ENCODE results near the gene ZNF217. TPM values are rescaled to one million over a fixed set of nuclear protein-coding genes. Genes with fewer than 3 reads are reported as not detected.
A peak's percentile ranks its signal among the peaks of the same experiment; 100 is the strongest.

ZNF217 gene
- total RNA-seq, 1 experiment from 2014 or later: 45.6 TPM

- TSS peak; percentile 18 for BruUV-seq (replicated peaks)
- no peak for TF ChIP-seq EZH2phosphoT487 (IDR thresholded peaks at IDR 0.05; ENCODE audit: borderline replicate concordance, low read length)
- no peak for TF ChIP-seq CTCF (conservative IDR thresholded peaks at IDR 0.05; ENCODE audit: low read depth, low read length)
- no peak for TF ChIP-seq EZH2 (IDR thresholded peaks at IDR 0.05; ENCODE audit: low read length, unreplicated experiment)
- no peaks in the 10 kb centered on the region for H3K4me1 ChIP-seq (ENCODE audit: insufficient read depth, low read length)
- no peaks in the 10 kb centered on the region for H3F3A ChIP-seq (ENCODE audit: low read length, unreplicated experiment)
- no peaks in the 10 kb centered on the region for H3K9me3 ChIP-seq (ENCODE audit: low read length)
- ChIA-PET POLR2A (ENCODE audit: unreplicated experiment) (no interaction called here), CTCF (no interaction called here)
- H2AFZ ChIP-seq (ENCODE audit: low read length): no peak overlapping the region
- H4K20me1 ChIP-seq (ENCODE audit: low read length): no peaks in the 10 kb centered on the region; the same call in 1 of the 2 replicates
- no peaks in the 10 kb centered on the region for H3K9me2 ChIP-seq (replicated peaks; ENCODE audit: low read length)
- H3K79me2 ChIP-seq (ENCODE audit: low read length): no peaks in the 10 kb centered on the region
- peaks cover 13% of the 10 kb centered on the region for H3K36me3 ChIP-seq (ENCODE audit: low read depth, low read length)
- H3K4me3 ChIP-seq (ENCODE audit: low read length): no peak overlapping the region
- no peak for ATAC-seq
- no peak overlapping the region for H3K4me2 ChIP-seq (ENCODE audit: low read length)
- intact Hi-C loops (cut with micrococcal nuclease): no loop called here
- no peak overlapping the region for H3K9ac ChIP-seq (ENCODE audit: low read length)
- H3K27ac ChIP-seq (ENCODE audit: low read length): no peak overlapping the region
- DNase-seq: no peak
- H3K27me3 ChIP-seq (ENCODE audit: low read length): no peaks in the 10 kb centered on the region
Measured at GRCh38 chr20:53561505-53561904, 32.1 kb downstream of the ZNF217 start.

GRCh38 chr20:53559816-53560215, 33.8 kb downstream of the ZNF217 start:
- Histone ChIP-seq H3K4me2 (ENCODE audit: low read length) (no peak overlapping the region), H3F3A (ENCODE audit: low read length, unreplicated experiment) (no peaks in the 10 kb centered on the region), H3K9ac (ENCODE audit: low read length) (no peak overlapping the region), H3K79me2 (ENCODE audit: low read length) (no peaks in the 10 kb centered on the region), H3K9me3 (ENCODE audit: low read length) (no peaks in the 10 kb centered on the region), H3K36me3 (ENCODE audit: low read depth, low read length) (no peaks in the 10 kb centered on the region), H3K27me3 (ENCODE audit: low read length) (no peaks in the 10 kb centered on the region), H4K20me1 (ENCODE audit: low read length) (no peaks in the 10 kb centered on the region; the same call in 1 of the 2 replicates), H3K9me2 (replicated peaks; ENCODE audit: low read length) (no peaks in the 10 kb centered on the region), H3K4me3 (ENCODE audit: low read length) (no peak overlapping the region), H3K27ac (ENCODE audit: low read length) (no peak overlapping the region), H3K4me1 (ENCODE audit: insufficient read depth, low read length) (no peaks in the 10 kb centered on the region), H2AFZ (ENCODE audit: low read length) (no peak overlapping the region)
- intact Hi-C loops (cut with micrococcal nuclease): no loop called here
- CTCF ChIA-PET: no interaction called here
- TF ChIP-seq CTCF (conservative IDR thresholded peaks at IDR 0.05; ENCODE audit: low read depth, low read length) (no peak), EZH2 (IDR thresholded peaks at IDR 0.05; ENCODE audit: low read length, unreplicated experiment) (no peak), EZH2phosphoT487 (IDR thresholded peaks at IDR 0.05; ENCODE audit: borderline replicate concordance, low read length) (no peak)
- BruUV-seq (replicated peaks): no TSS peak
- POLR2A ChIA-PET (ENCODE audit: unreplicated experiment): no interaction called here
- ATAC-seq (no peak), DNase-seq (peak; percentile 38)

- H3K9me2 ChIP-seq (replicated peaks; ENCODE audit: low read length): no peaks in the 10 kb centered on the region
- H2AFZ ChIP-seq (ENCODE audit: low read length): no peak overlapping the region
- no peak overlapping the region for H3K4me3 ChIP-seq (ENCODE audit: low read length)
- no peaks in the 10 kb centered on the region for H3F3A ChIP-seq (ENCODE audit: low read length, unreplicated experiment)
- ATAC-seq: no peak
- H3K27ac ChIP-seq (ENCODE audit: low read length): no peak overlapping the region
- H3K27me3 ChIP-seq (ENCODE audit: low read length): no peaks in the 10 kb centered on the region
- no peak for TF ChIP-seq CTCF (conservative IDR thresholded peaks at IDR 0.05; ENCODE audit: low read depth, low read length)
- TF ChIP-seq EZH2phosphoT487 (IDR thresholded peaks at IDR 0.05; ENCODE audit: borderline replicate concordance, low read length): no peak
- no peak for TF ChIP-seq EZH2 (IDR thresholded peaks at IDR 0.05; ENCODE audit: low read length, unreplicated experiment)
- H3K9me3 ChIP-seq (ENCODE audit: low read length): no peaks in the 10 kb centered on the region
- POLR2A ChIA-PET (ENCODE audit: unreplicated experiment): no interaction called here
- H3K4me2 ChIP-seq (ENCODE audit: low read length): no peak overlapping the region
- intact Hi-C loops (cut with micrococcal nuclease): no loop called here
- H3K79me2 ChIP-seq (ENCODE audit: low read length): no peaks in the 10 kb centered on the region
- BruUV-seq (replicated peaks): no TSS peak
- CTCF ChIA-PET: no interaction called here
- H4K20me1 ChIP-seq (ENCODE audit: low read length): no peaks in the 10 kb centered on the region; the same call in 1 of the 2 replicates
- no peak for DNase-seq
- no peaks in the 10 kb centered on the region for H3K4me1 ChIP-seq (ENCODE audit: insufficient read depth, low read length)
- H3K36me3 ChIP-seq (ENCODE audit: low read depth, low read length): no peaks in the 10 kb centered on the region
- no peak overlapping the region for H3K9ac ChIP-seq (ENCODE audit: low read length)
Measured at GRCh38 chr20:53557130-53557529, 36.5 kb downstream of the ZNF217 start.

All from PC-3 (cell line).